Glutamatergic neuron (in vitro differentiated cells): ENCODE measurements around the gene GABRG3. TPM values are rescaled to one million over a fixed set of nuclear protein-coding genes. Genes with fewer than 3 reads are reported as not detected.

ENCODE experiments used
- DNase-seq: peaks from one replicate; pipeline ENCODE4 v3.0.0; 2022
- H3K27ac Mint-ChIP-seq: one replicate; pipeline ENCODE4 v1.8.0; 2020; ENCODE audit warnings: mild to moderate bottlenecking, mixed read lengths, inconsistent platforms; ENCODE audit not compliant: unreplicated experiment
- H3K27me3 Mint-ChIP-seq: one replicate; pipeline ENCODE4 v1.8.0; 2020; ENCODE audit warnings: mild to moderate bottlenecking, moderate library complexity, mixed read lengths, inconsistent platforms; ENCODE audit not compliant: unreplicated experiment
- H3K36me3 Mint-ChIP-seq: one replicate; pipeline ENCODE4 v1.8.0; 2020; ENCODE audit warnings: mild to moderate bottlenecking, mixed read lengths, inconsistent platforms; ENCODE audit not compliant: unreplicated experiment
- H3K4me1 Mint-ChIP-seq: one replicate; pipeline ENCODE4 v1.8.0; 2020; ENCODE audit warnings: mild to moderate bottlenecking, low read depth, mixed read lengths, inconsistent platforms; ENCODE audit not compliant: unreplicated experiment
- H3K4me3 Mint-ChIP-seq: one replicate; pipeline ENCODE4 v1.8.0; 2020; ENCODE audit warnings: mild to moderate bottlenecking, mixed read lengths, inconsistent platforms; ENCODE audit not compliant: unreplicated experiment
- H3K9me3 Mint-ChIP-seq: one replicate; pipeline ENCODE4 v1.8.0; 2020; ENCODE audit warnings: mild to moderate bottlenecking, moderate library complexity, mixed read lengths, inconsistent platforms; ENCODE audit not compliant: unreplicated experiment
- CTCF ChIP-seq: fragments of 200-600 bp; sonication (generic); IDR thresholded peaks from one replicate; pipeline ENCODE4 v1.5.0; 2021; ENCODE audit not compliant: partially characterized antibody, unreplicated experiment
- total RNA-seq: library from RNA; stranded (reverse); fragmentation: NEBNext Ultra II Directional; extraction: Animal tissue kit (Norgen Biotek cat#: 25700); gene quantifications from one replicate; pipeline ENCODE4 v1.2.1, GENCODE V29; 2021; ENCODE audit not compliant: unreplicated experiment

Gene GABRG3
- total RNA-seq, 1 donor from 2014 or later = 1.3 TPM

GRCh38 chr15:27043770-27044169 lies 72.8 kb downstream of the GABRG3 start:
- Mint-ChIP-seq H3K36me3 (no peaks in the 10 kb centered on the region), H3K27ac (no peak overlapping the region), H3K9me3 (peaks cover 7% of the 10 kb centered on the region), H3K4me1 (peaks cover 19% of the 10 kb centered on the region), H3K4me3 (no peak overlapping the region), H3K27me3 (peaks cover 13% of the 10 kb centered on the region)
- no peak for TF ChIP-seq CTCF
- DNase-seq = no peak

- Mint-ChIP-seq H3K27ac (no peak overlapping the region), H3K4me3 (no peak overlapping the region), H3K9me3 (peaks cover 7% of the 10 kb centered on the region), H3K36me3 (no peaks in the 10 kb centered on the region), H3K27me3 (peaks cover 10% of the 10 kb centered on the region), H3K4me1 (peaks cover 19% of the 10 kb centered on the region)
- TF ChIP-seq CTCF = no peak
- DNase-seq = no peak
Observed at GRCh38 chr15:27045796-27046195, 74.8 kb downstream of the GABRG3 start.

GRCh38 chr15:27046880-27047279 lies 75.9 kb downstream of the GABRG3 start:
- Mint-ChIP-seq H3K4me1 (peaks cover 19% of the 10 kb centered on the region), H3K4me3 (no peak overlapping the region), H3K27ac (no peak overlapping the region), H3K27me3 (peaks cover 10% of the 10 kb centered on the region), H3K9me3 (peaks cover 5% of the 10 kb centered on the region), H3K36me3 (no peaks in the 10 kb centered on the region)
- no peak for TF ChIP-seq CTCF
- no peak for DNase-seq

GRCh38 chr15:27050163-27050562 lies 79.2 kb downstream of the GABRG3 start:
- H3K27me3 Mint-ChIP-seq = peaks cover 2% of the 10 kb centered on the region
- no peak for DNase-seq
- H3K4me3 Mint-ChIP-seq = no peak overlapping the region
- H3K4me1 Mint-ChIP-seq = peaks cover 19% of the 10 kb centered on the region
- H3K36me3 Mint-ChIP-seq = no peaks in the 10 kb centered on the region
- no peak overlapping the region for H3K27ac Mint-ChIP-seq
- H3K9me3 Mint-ChIP-seq = peaks cover 5% of the 10 kb centered on the region
- no peak for TF ChIP-seq CTCF

GRCh38 chr15:27054426-27054825 lies 83.4 kb downstream of the GABRG3 start:
- no peaks in the 10 kb centered on the region for H3K36me3 Mint-ChIP-seq
- no peaks in the 10 kb centered on the region for H3K4me1 Mint-ChIP-seq
- no peak for DNase-seq
- H3K27me3 Mint-ChIP-seq = no peaks in the 10 kb centered on the region
- TF ChIP-seq CTCF = no peak
- no peaks in the 10 kb centered on the region for H3K9me3 Mint-ChIP-seq
- H3K4me3 Mint-ChIP-seq = no peak overlapping the region
- no peak overlapping the region for H3K27ac Mint-ChIP-seq
